ENCODE data around the gene OR52B6.
"Not testable (repeated sequence)": the region's sequence is repeated elsewhere in the genome, so short reads cannot be mapped to it uniquely, and the experiment has no call there.

The OR52B6 gene

GRCh38 chr11:5580577-5580976 is at the start of gene OR52B6:
Gene OR52B6 (plus strand): TSS chr11:5580877. CDS start chr11:5580877, 0 bp downstream.
- DNase-seq (ENCODE audit: low spot score): no peak

GRCh38 chr11:5531053-5531831 is 49.4 kb upstream of the OR52B6 start:
- no peak for DNase-seq (ENCODE audit: low spot score)

GRCh38 chr11:5534046-5534445 is 46.6 kb upstream of the OR52B6 start:
- DNase-seq (ENCODE audit: low spot score): no peak

GRCh38 chr11:5536482-5536881 is 44.2 kb upstream of the OR52B6 start:
- DNase-seq (ENCODE audit: low spot score): no peak

GRCh38 chr11:5541427-5541826 is 39.2 kb upstream of the OR52B6 start:
- DNase-seq (ENCODE audit: low spot score): no peak

GRCh38 chr11:5546457-5546856 is 34.2 kb upstream of the OR52B6 start:
- no peak for DNase-seq (ENCODE audit: low spot score)

- DNase-seq (ENCODE audit: low spot score): no peak
These were observed 32.7 kb upstream of the OR52B6 start for GRCh38 chr11:5547982-5548381.

- no peak for DNase-seq (ENCODE audit: low spot score)
These were observed 32.2 kb upstream of the OR52B6 start, which contains the start of gene OR52H1 for GRCh38 chr11:5548440-5548839. Gene OR52H1 (minus strand): TSS chr11:5548540. CDS start chr11:5545505, 3,035 bp downstream.

- no peak for DNase-seq (ENCODE audit: low spot score)
These were observed 30.1 kb upstream of the OR52B6 start for GRCh38 chr11:5550440-5551095.

- no peak for DNase-seq (ENCODE audit: low spot score)
These were observed 27.3 kb upstream of the OR52B6 start for GRCh38 chr11:5553343-5553742.

- no peak for DNase-seq (ENCODE audit: low spot score)
These were observed 24.0 kb upstream of the OR52B6 start for GRCh38 chr11:5556596-5557188.

- DNase-seq (ENCODE audit: low spot score): no peak
These were observed 22.9 kb upstream of the OR52B6 start for GRCh38 chr11:5557751-5558150.

- no peak for DNase-seq (ENCODE audit: low spot score)
These were observed 16.2 kb upstream of the OR52B6 start for GRCh38 chr11:5564259-5565019.

GRCh38 chr11:5574654-5575053 is 6.0 kb upstream of the OR52B6 start:
- no peak for DNase-seq (ENCODE audit: low spot score)

- DNase-seq (ENCODE audit: low spot score): no peak
These were observed 5.5 kb upstream of the OR52B6 start for GRCh38 chr11:5575152-5575551.

- no peak for DNase-seq (ENCODE audit: low spot score)
These were observed 3.6 kb upstream of the OR52B6 start for GRCh38 chr11:5577101-5577500.

GRCh38 chr11:5581014-5581413 is 337 bp downstream of the OR52B6 start:
- no peak for DNase-seq (ENCODE audit: low spot score)

GRCh38 chr11:5584458-5584857 is 3.8 kb downstream of the OR52B6 start:
- DNase-seq (ENCODE audit: low spot score): not testable (repeated sequence)

GRCh38 chr11:5589906-5590305 is 9.2 kb downstream of the OR52B6 start:
- DNase-seq (ENCODE audit: low spot score): not testable (repeated sequence)

- no peak for DNase-seq (ENCODE audit: low spot score)
These were observed 10.9 kb downstream of the OR52B6 start for GRCh38 chr11:5591613-5592012.

GRCh38 chr11:5592615-5593014 is 11.9 kb downstream of the OR52B6 start:
- no peak for DNase-seq (ENCODE audit: low spot score)

- DNase-seq (ENCODE audit: low spot score): no peak
These were observed 12.5 kb downstream of the OR52B6 start for GRCh38 chr11:5593146-5593545.
